Cerebellar nuclear complex (tissue), 1 donor: Measurements from ENCODE around the gene ORM1.

Experiments used
- DNase-seq, 2 experiments: peaks; one replicate each; lab custom pipeline; 2025; lab: John Stamatoyannopoulos, UW

ORM1 gene

DNA sequence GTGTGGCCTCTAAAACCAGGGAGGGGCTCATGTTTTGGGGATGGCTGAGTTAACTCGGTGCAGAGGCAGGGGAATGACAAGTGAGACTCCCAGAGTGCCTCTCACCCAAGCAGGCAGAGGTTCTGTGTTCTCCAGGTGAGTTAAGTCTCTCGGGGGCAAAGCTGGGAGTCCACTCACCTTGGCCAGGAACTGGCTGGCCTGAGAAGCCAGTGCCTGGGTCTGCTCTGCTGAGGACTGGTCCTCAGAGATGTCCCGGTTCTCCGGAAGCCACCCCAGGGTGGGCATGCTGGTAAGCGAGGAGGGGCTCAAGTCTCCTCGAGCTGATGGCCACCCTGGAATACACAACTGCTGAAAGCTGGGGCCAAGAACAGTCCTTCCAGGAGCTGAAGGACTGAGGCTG, 44.5 kb downstream of the ORM1 start:
- no peak for DNase-seq

DNA sequence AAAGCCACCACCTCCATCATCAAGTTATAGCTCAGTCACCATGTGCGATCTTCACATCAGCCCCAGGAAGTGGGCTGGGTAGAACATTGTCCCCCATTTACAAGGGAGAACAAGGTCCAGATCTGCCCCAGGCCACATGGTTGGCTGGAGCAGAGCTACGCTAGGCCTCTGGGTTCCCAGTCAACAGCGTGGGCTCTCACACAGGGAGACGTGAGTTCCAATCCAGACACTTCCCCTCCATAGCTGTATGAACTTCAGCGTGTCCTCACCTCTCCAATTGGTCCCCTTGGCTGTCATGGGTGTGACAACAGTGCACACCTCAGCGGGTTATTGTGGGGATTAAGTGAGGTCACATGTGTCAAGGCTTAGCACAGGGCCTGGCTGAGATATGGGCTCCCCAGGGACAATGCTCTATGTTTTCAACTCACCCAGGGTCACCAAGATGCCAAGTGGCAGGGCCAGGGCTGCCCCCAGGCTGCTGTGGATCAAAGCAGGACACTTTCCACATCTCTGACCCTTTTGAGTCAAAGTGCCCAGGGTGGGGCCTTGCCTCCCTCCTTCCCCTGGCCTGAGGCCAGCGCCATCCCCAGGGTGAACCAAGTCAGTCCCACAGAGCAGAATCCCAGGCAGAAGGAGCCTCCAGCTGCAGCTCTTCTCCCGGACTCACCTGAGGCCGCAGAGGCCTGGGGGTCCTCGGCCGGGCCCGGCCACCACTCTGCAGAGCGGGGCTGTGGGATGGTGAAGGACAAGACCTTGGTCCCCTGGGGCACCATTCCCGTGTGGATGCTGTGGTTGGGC, 45.1 kb downstream of the ORM1 start:
- DNase-seq: no peak

DNA sequence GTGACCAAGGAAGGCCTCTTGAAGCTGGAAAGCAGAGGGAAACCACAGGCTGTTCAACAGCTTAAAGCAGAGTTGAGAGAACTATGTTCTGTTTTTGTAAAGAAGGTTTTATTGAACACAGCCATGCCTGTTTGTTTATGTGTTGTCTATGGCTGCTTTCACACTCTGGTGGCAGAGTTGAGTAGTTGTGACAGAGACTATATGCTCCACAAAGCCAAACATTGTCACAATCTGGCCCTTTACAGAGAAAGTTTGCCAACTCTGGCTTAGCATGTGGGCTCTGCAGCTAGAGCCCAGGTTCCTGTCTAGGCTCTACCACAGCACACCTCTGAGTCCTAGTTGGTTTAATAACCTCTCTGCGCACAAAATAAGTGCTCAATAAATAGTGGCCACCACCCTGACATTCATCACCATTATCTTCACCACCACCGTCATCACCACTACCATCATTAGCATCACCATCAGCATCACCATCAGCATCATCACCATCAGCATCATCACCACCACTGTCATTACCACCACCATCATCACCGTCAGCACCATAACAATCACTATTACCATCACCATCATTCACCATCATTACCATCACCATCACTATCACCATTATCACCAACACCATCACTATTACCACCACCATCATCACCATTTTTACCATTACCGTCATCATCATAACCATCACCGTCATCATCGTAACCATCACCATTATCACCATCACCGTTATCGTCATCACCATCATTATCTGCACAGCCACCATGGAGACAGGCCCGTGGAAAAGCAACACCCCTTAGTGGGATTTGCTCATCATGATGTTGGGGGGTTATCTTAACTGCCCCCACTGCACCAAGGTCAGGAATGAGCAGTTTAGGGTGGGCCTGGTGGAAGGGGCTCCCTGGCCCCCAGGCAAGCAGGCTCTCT, 46.6 kb downstream of the ORM1 start:
- no peak for DNase-seq

DNA sequence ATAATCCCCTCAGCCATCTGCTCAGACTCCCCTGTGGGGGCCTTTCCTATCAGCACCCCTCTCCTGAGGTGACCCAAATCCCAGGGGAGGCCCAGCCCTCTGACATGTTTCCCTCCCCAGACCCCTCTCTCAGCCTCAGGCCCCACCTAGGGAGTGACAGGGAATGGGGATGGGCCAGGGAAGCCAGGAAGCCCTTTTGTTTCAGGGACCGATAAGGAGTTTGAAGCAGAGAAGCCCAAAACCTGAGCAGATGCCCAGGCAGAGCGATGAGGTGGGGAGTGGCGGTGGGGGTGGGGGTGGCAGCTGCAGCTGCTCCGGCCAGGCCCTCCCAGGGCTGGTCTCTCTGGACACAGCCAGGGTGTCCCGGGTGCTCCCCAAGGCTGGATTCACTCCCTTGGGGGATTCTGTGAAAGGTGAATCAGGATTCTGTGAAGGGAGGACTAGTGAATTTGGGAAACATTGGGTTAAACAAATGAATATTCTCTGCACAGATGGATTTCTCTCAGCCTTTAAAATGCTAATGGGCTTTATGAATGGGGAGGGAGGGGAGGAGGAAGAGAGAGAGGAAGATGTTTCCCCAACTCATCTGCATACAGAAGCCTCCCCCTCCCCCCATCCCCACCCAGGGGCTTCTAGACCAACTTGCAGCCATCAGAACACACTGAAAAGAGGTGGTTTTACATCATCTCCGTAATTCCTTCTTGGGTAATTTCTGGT, 47.5 kb downstream of the ORM1 start:
- DNase-seq: no peak

DNA sequence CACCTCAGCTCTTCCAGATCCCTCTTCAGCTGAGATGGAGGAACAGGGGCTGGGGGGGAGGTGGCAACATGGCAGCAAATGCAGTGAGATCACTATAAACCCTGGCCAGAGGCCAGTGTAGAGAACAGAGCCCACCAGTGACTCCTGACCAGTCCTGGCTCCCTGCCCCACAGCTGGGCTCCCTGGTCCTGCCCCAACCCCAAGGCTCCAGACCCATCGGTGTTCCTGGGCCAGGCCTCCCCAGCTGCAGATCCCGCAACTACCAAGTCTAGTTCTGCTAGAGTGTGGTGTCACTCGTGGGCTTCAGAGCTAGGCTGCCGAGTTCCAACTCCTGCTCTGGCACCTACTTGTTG, 48.0 kb downstream of the ORM1 start:
- no peak for DNase-seq

DNA sequence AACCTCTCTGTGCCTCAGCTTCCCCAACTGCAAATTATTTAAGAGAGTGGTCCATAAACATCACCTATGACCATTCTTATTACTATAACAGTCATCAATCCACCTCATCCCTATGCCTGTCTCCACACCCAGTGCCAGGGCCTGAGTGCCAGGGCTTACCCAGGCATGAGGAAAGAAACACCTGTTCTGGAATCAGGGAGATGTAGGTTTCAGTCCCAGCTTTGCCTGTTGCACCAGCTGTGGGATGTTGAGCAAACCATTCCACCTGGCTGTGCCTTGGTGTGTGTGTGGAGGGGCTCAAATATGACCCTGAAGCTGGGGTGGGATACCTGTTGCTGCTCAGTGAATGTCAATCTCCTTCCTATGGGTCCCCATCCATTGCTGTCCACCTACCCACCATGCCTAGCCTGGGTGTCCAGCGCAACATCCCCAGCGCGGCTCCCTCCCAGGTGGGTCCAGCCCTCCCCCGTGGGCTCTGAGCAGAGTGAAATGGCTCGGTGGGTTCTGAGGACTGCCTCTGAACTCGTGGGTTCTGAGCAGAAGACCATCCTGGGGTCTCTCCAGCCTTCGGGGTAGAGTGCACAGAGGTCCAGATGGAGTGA, 48.5 kb downstream of the ORM1 start:
- no peak for DNase-seq

DNA sequence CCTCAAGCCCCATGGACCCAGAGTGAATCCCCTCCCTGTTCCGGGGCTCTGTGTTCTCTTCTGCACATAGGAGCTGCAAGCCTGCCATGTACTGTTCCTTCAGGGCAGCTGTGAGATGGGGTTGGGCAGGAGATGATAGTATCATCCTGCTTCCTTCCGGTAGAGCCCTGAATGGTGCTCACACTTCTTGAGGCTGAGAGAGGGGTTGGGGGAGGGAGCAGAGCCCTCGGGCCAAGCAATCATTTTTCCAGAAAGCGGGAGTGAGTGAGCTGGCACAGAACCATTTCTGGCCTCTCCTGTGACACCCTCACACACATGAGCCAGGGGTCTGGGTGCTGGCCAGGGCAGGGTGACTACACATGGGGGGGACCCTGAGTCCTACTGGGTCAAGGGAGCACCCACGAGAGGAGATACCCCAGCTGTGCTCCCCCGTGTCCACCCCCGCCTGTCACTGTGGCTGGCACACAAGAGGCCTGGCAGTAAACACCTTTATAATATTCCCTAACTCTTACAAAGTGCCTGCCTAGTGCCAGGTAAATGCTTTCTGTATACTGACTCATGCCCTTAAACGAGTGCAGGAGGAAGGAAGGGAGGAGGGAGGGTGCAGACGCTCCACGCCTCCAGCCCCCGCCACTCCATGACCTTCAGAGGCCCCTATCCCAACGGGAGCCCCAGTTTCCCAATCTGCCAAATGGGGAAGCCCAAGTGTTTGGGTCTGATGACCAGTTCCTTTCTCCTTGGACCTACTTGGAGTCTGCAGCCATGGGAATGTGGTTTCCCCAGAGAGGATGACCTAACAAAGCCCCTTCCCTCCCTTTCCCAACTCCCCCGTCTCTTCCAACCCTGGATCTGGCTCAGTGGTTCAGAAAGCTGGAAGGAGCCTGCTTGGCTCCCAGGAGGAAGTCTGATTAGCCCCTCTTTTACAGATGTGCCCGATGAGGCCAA, 49.3 kb downstream of the ORM1 start:
- DNase-seq: no peak

DNA sequence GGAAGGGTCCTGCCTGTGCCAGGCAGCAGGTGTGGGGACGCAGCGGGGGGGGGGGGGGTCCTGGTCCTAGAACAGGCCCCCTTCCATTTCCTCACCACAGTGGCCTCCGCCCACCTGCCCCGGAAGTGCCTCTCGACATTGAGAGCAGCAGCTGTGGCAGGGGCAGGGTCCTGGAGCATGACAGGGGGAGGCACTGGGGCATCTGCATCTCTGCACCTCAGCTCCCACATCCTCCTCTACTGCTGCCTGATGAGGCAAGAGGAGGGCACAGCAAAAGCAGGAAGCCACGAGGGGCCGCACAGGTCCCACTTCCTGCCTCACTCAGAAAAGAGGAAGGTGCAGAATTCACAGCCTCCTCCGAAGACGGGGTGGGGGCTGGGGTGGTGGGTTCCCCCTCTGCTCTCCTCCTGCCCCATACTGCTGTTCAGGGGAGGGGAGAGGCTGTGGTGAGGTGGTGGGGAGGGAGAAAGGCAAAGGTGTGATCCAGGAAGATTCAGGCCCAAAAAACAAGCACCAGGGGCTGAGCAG, 50.1 kb downstream of the ORM1 start:
- DNase-seq: no peak

DNA sequence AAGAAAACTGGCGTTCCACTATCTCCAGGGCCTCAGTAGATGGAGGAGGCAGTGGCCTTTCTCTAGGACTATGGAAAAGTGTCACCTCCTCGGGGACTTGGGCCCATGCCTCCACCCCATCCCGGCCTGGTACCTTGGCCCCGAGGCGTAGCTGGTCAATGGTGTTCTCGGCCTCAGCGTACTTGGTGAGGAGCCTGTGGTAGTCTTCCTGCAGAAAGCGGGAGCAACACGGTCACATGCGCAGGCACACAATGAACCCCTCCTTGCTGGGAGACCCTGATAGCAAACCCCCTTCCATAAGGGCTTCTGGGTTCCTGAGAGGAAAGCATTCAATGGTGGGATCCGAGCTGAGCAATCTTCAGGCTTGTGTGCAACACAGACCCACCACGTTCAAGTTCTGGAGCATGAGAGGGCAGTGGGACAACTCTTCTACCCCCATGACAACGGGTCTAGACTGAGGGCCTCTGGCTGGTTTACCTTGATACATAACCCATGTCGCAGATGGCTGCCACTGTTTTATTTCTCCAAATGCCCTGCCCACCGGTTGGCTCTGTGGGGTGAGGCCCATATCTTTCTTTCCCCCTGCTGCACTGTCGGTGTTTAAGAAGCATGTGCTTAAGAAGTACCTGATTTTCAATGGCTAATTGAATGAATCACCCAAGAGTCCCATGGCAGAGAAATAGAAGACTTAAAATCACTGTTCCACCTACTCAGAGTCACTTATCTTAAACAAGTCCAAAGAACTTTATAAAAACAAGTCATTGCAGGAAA, 51.2 kb downstream of the ORM1 start:
- DNase-seq: no peak

DNA sequence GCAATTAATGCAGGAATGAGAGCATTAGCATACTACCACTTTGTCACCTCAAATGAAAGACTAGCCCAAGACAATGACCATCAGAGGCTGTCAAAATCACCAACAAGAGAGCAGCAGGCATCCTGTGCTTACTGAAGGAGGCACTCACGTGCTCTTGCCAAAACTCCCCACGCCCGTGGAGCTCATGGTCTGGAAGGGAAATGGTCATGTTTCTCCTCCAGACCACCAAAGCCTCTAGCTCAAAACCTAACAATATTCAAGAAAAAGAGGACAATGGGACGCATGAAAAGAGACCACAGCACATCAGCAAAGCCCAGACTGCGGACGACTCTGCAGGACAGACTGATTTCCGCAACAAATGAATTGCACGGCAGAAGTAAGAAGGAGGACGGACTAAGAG, 52.0 kb downstream of the ORM1 start:
- DNase-seq: no peak

DNA sequence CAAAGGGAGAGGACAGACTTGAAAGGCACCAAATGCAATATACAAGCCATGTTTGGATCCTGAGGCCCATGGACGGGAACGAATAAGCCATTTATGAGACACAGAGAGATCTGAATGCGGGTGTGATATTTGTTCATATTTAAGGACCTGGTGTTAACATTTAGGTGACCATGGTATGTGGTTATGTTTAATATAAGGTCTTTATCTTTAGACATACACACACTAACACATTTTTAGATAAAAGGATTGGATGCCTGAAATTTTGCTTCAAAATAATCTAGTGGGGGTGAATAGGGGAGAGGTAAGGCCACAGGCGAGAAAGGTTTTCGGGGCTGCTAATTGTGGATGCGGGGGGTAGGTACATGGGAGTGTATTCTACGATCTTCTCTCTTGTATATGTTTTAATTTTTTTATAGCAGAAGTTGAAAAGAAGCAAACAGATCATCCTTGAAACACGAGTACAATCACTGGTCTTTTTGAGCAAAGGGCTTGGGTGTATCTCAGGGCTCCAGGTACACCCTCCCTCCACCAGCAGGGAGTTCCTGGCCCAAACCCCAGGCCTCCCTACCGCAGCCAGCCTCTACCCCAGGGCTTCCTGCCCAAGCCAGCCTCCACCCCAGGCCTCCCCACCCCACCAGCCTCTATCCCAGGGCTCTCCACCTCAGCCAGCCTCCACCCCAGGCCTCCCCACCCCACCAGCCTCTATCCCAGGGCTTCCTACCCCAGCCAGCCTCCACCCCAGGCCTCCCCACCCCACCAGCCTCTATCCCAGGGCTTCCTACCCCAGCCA, 52.7 kb downstream of the ORM1 start:
- DNase-seq: no peak
